ENCODE measurements around the gene SMIM3.
"Not testable (repeated sequence)": the region's sequence is repeated elsewhere in the genome, so short reads cannot be mapped to it uniquely, and the experiment has no call there.

The SMIM3 gene

GRCh38 chr5:150791536-150791935 lies 13.0 kb downstream of the SMIM3 start:
- Mint-ChIP-seq H3K9me3 (peaks cover 16% of the 10 kb centered on the region), H3K4me3 (no peak overlapping the region), H3K36me3 (ENCODE audit: low read depth) (peaks cover 22% of the 10 kb centered on the region), H3K27ac (no peak overlapping the region), H3K4me1 (peaks cover 27% of the 10 kb centered on the region), H3K27me3 (ENCODE audit: low read depth, poor library complexity) (no peaks in the 10 kb centered on the region)
- DNase-seq = no peak
- TF ChIP-seq, protein P1, sequence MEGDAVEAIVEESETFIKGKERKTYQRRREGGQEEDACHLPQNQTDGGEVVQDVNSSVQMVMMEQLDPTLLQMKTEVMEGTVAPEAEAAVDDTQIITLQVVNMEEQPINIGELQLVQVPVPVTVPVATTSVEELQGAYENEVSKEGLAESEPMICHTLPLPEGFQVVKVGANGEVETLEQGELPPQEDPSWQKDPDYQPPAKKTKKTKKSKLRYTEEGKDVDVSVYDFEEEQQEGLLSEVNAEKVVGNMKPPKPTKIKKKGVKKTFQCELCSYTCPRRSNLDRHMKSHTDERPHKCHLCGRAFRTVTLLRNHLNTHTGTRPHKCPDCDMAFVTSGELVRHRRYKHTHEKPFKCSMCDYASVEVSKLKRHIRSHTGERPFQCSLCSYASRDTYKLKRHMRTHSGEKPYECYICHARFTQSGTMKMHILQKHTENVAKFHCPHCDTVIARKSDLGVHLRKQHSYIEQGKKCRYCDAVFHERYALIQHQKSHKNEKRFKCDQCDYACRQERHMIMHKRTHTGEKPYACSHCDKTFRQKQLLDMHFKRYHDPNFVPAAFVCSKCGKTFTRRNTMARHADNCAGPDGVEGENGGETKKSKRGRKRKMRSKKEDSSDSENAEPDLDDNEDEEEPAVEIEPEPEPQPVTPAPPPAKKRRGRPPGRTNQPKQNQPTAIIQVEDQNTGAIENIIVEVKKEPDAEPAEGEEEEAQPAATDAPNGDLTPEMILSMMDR (IDR thresholded peaks at IDR 0.05) = no peak

GRCh38 chr5:150793423-150793888 lies 14.9 kb downstream of the SMIM3 start:
- peaks cover 16% of the 10 kb centered on the region for H3K36me3 Mint-ChIP-seq (ENCODE audit: low read depth)
- H3K4me3 Mint-ChIP-seq = not testable (repeated sequence)
- H3K27ac Mint-ChIP-seq = peak overlapping the region; percentile 20

GRCh38 chr5:150794927-150795326 lies 16.4 kb downstream of the SMIM3 start:
- H3K4me1 Mint-ChIP-seq = peaks cover 16% of the 10 kb centered on the region
- no peak overlapping the region for H3K27ac Mint-ChIP-seq
- no peak for DNase-seq
- H3K36me3 Mint-ChIP-seq (ENCODE audit: low read depth) = peaks cover 16% of the 10 kb centered on the region
- H3K27me3 Mint-ChIP-seq (ENCODE audit: low read depth, poor library complexity) = peaks cover 2% of the 10 kb centered on the region
- peaks cover 8% of the 10 kb centered on the region for H3K9me3 Mint-ChIP-seq
- H3K4me3 Mint-ChIP-seq = no peak overlapping the region
- TF ChIP-seq, protein P1 (IDR thresholded peaks at IDR 0.05) = no peak

More at GRCh38 chr5:150793423-150793888, 14.9 kb downstream of the SMIM3 start:
- DNase-seq; H3K27me3 Mint-ChIP-seq (ENCODE audit: low read depth, poor library complexity); H3K9me3 Mint-ChIP-seq: not testable (repeated sequence)
- peaks cover 27% of the 10 kb centered on the region for H3K4me1 Mint-ChIP-seq

- Mint-ChIP-seq H3K27ac (no peak overlapping the region), H3K4me3 (no peak overlapping the region), H3K4me1 (peaks cover 9% of the 10 kb centered on the region), H3K9me3 (peaks cover 8% of the 10 kb centered on the region), H3K36me3 (ENCODE audit: low read depth) (peaks cover 16% of the 10 kb centered on the region), H3K27me3 (ENCODE audit: low read depth, poor library complexity) (peaks cover 2% of the 10 kb centered on the region)
- DNase-seq = no peak
- TF ChIP-seq, protein P1 (IDR thresholded peaks at IDR 0.05) = no peak
Measured at GRCh38 chr5:150797384-150797783, 18.8 kb downstream of the SMIM3 start.

GRCh38 chr5:150801117-150801927 lies 22.8 kb downstream of the SMIM3 start:
- no peaks in the 10 kb centered on the region for H3K36me3 Mint-ChIP-seq (ENCODE audit: low read depth)
- peaks cover 25% of the 10 kb centered on the region for H3K9me3 Mint-ChIP-seq
- TF ChIP-seq, protein P1 (IDR thresholded peaks at IDR 0.05) = peak; percentile 54
- H3K4me1 Mint-ChIP-seq = peaks cover 9% of the 10 kb centered on the region
- peak overlapping the region; percentile 81 for H3K4me3 Mint-ChIP-seq
- peaks cover 2% of the 10 kb centered on the region for H3K27me3 Mint-ChIP-seq (ENCODE audit: low read depth, poor library complexity)
- DNase-seq = no peak
- no peak overlapping the region for H3K27ac Mint-ChIP-seq

- TF ChIP-seq, protein P1 (IDR thresholded peaks at IDR 0.05) = no peak
- no peaks in the 10 kb centered on the region for H3K27me3 Mint-ChIP-seq (ENCODE audit: low read depth, poor library complexity)
- H3K9me3 Mint-ChIP-seq = peaks cover 36% of the 10 kb centered on the region
- H3K27ac Mint-ChIP-seq = no peak overlapping the region
- DNase-seq = no peak
- peaks cover 9% of the 10 kb centered on the region for H3K4me1 Mint-ChIP-seq
- H3K4me3 Mint-ChIP-seq = no peak overlapping the region
- H3K36me3 Mint-ChIP-seq (ENCODE audit: low read depth) = no peaks in the 10 kb centered on the region
Measured at GRCh38 chr5:150804388-150804787, 25.8 kb downstream of the SMIM3 start.
